A673 (cell line): Measurements from ENCODE around the gene TFCP2. TPM values are rescaled to one million over a fixed set of nuclear protein-coding genes. Genes with fewer than 3 reads are reported as not detected.

ENCODE experiments used
- BruUV-seq: library from RNA; stranded (reverse); fragments of 400-500 nt; replicated peaks from 2 replicates; lab custom pipeline; 2021; lab: Mats Ljungman, UMichigan
- CTCF ChIA-PET: fragments of 300-600 bp; sonication (Branson Sonifier 250); formaldehyde crosslinking; loops from one replicate; lab custom pipeline; 2022; ENCODE audit warnings: antibody characterized with exemption; lab: Charles Lee
- POLR2A ChIA-PET: fragments of 300-600 bp; sonication (Branson Sonifier 250); formaldehyde crosslinking; loops from one replicate; lab custom pipeline; 2022; ENCODE audit warnings: antibody characterized with exemption; ENCODE audit not compliant: low non-redundant PET; lab: Charles Lee
- DNase-seq: peaks from one replicate; pipeline ENCODE4 v3.0.0-alpha.2; 2015; ENCODE audit warnings: low spot score
- H3K27ac ChIP-seq: fragments of 200-600 bp; sonication (generic); 2 replicates; pipeline ENCODE4 v1.5.1; 2016; ENCODE audit warnings: mixed run types, low read depth, mild to moderate bottlenecking, mixed read lengths, antibody characterized with exemption, low read length; ENCODE audit not compliant: poor library complexity, severe bottlenecking
- H3K27me3 ChIP-seq: fragments of 200-600 bp; sonication (generic); replicated peaks from 2 replicates; pipeline ENCODE4 v1.6.1; 2017; ENCODE audit warnings: mixed run types, low read depth, mild to moderate bottlenecking, mixed read lengths, antibody characterized with exemption, low read length; ENCODE audit not compliant: insufficient read depth, poor library complexity
- H3K36me3 ChIP-seq: fragments of 200-600 bp; sonication (generic); 2 replicates; pipeline ENCODE4 v1.6.1; 2016; ENCODE audit warnings: mixed run types, mild to moderate bottlenecking, mixed read lengths, antibody characterized with exemption, low read length; ENCODE audit not compliant: insufficient read depth, poor library complexity, severe bottlenecking
- H3K4me1 ChIP-seq: fragments of 200-600 bp; sonication (generic); 2 replicates; pipeline ENCODE4 v1.6.1; 2017; ENCODE audit warnings: mixed run types, mild to moderate bottlenecking, mixed read lengths, antibody characterized with exemption, low read length; ENCODE audit not compliant: insufficient read depth, poor library complexity, severe bottlenecking
- H3K4me3 ChIP-seq: fragments of 200-600 bp; sonication (generic); 2 replicates; pipeline ENCODE4 v1.5.1; 2016; ENCODE audit warnings: low read depth, mixed run types, mild to moderate bottlenecking, mixed read lengths, low read length; ENCODE audit not compliant: poor library complexity, severe bottlenecking
- H3K9me3 ChIP-seq: fragments of 200-600 bp; sonication (generic); 2 replicates; pipeline ENCODE4 v1.6.1; 2016; ENCODE audit warnings: mixed run types, low read depth, mild to moderate bottlenecking, mixed read lengths, antibody characterized with exemption, low read length; ENCODE audit not compliant: poor library complexity, severe bottlenecking
- CTCF ChIP-seq: fragments of 300-800, 200-600 bp; sonication (generic); conservative IDR thresholded peaks from 2 replicates; pipeline ENCODE4 v1.5.1; 2017; ENCODE audit warnings: low read depth, mild to moderate bottlenecking, antibody characterized with exemption, low read length, moderate library complexity, mixed read lengths
- EZH2 ChIP-seq: fragments of 200-600 bp; sonication (generic); IDR thresholded peaks from 2 replicates; pipeline ENCODE4 v1.6.1; 2017; ENCODE audit warnings: borderline replicate concordance, low read depth, mild to moderate bottlenecking, mixed read lengths, antibody characterized with exemption, low read length; ENCODE audit not compliant: poor library complexity, severe bottlenecking
- intact Hi-C: fragments of 100-400 bp; cut with micrococcal nuclease; formaldehyde crosslinking; loops from one replicate; pipeline ENCODE4 v1.10.0; 2022; ENCODE audit not compliant: unreplicated experiment
- total RNA-seq: library from RNA; stranded (reverse); gene quantifications from 2 replicates; pipeline ENCODE4 v1.2.3, GENCODE V29; 2021

TFCP2 gene
- total RNA-seq, 1 experiment from 2014 or later: 46.1 TPM

GRCh38 chr12:51077930-51078329 is 95.0 kb downstream of the TFCP2 start:
- Histone ChIP-seq H3K27me3 (no peaks in the 10 kb centered on the region), H3K4me1 (peaks cover 4% of the 10 kb centered on the region), H3K9me3 (no peaks in the 10 kb centered on the region), H3K4me3 (no peak overlapping the region), H3K27ac (no peak overlapping the region), H3K36me3 (peaks cover 9% of the 10 kb centered on the region)
- no peak for DNase-seq
- ChIA-PET CTCF (no interaction called here), POLR2A (no interaction called here)
- no TSS peak for BruUV-seq
- intact Hi-C loops: no loop called here
- TF ChIP-seq CTCF: no peak
- TF ChIP-seq EZH2: no peak

- intact Hi-C loops: no loop called here
- POLR2A ChIA-PET: no interaction called here
- Histone ChIP-seq H3K4me1 (no peaks in the 10 kb centered on the region), H3K4me3 (no peak overlapping the region), H3K9me3 (no peaks in the 10 kb centered on the region), H3K27ac (no peak overlapping the region), H3K27me3 (no peaks in the 10 kb centered on the region), H3K36me3 (peaks cover 18% of the 10 kb centered on the region)
- CTCF ChIA-PET: interaction anchor here (0.7 kb wide), 1 partner anchor 19 kb away, joined by 7 read pairs; no protein-coding TSS in a partner anchor
- no peak for DNase-seq
- BruUV-seq: no TSS peak
- TF ChIP-seq CTCF (no peak), EZH2 (no peak)
These were observed 96.6 kb downstream of the TFCP2 start for GRCh38 chr12:51076236-51076930.

DNA sequence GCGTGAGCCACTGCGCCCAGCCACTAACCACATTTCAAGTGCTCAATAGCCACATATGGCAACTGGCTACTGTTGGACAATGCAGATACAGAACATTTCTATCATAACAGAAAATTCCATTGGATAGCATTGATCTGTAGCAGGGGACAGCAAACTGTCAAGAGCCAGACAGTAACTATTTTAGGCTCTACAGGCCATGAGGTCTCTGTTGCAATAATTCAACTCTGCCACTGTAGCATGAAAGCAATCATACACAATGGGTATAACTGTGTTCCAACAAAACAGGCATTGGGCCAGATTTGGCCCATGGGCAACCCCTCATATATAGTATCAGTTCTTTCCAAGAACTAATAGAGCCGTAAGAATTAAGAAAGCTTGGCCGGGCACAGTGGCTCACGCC is 97.5 kb downstream of the TFCP2 start:
- intact Hi-C loops: no loop called here
- TF ChIP-seq EZH2 (no peak), CTCF (no peak)

More for the DNA sequence above, 97.5 kb downstream of the TFCP2 start:
- Histone ChIP-seq H3K27me3 (no peaks in the 10 kb centered on the region), H3K4me1 (peaks cover 3% of the 10 kb centered on the region), H3K27ac (no peak overlapping the region), H3K9me3 (no peaks in the 10 kb centered on the region), H3K36me3 (peaks cover 25% of the 10 kb centered on the region), H3K4me3 (no peak overlapping the region)
- ChIA-PET CTCF (no interaction called here), POLR2A (no interaction called here)
- no TSS peak for BruUV-seq
- no peak for DNase-seq
